Breast epithelium (tissue), 3 donors: ENCODE results near the gene C1orf159.

Experiments
- CTCF ChIP-seq, 3 donors: fragments of 450-650 bp; IDR thresholded peaks; one replicate each; pipeline ENCODE4 v1.5.1; 2016 to 2017; ENCODE audit warnings: antibody characterized with exemption in 3 of 3, mild to moderate bottlenecking in 3 of 3, moderate library complexity in 3 of 3
- POLR2A ChIP-seq: fragments of 450-650 bp; IDR thresholded peaks from one replicate; pipeline ENCODE4 v1.6.1; 2016; ENCODE audit warnings: antibody characterized with exemption, mild to moderate bottlenecking, moderate library complexity
- POLR2AphosphoS5 ChIP-seq, 3 donors: sonication (generic); formaldehyde crosslinking; IDR thresholded peaks; one replicate each; pipeline ENCODE4 v1.6.1; 2017; ENCODE audit warnings: antibody characterized with exemption in 3 of 3

GRCh38 chr1:1037366-1038327, 78.2 kb downstream of the C1orf159 start:
- no peak for TF ChIP-seq CTCF (IDR thresholded peaks at IDR 0.05)
- no peak for TF ChIP-seq POLR2AphosphoS5 (IDR thresholded peaks at IDR 0.05)
- TF ChIP-seq POLR2A, result no peak
